Measurements from ENCODE around the gene HERPUD1.

DNA sequence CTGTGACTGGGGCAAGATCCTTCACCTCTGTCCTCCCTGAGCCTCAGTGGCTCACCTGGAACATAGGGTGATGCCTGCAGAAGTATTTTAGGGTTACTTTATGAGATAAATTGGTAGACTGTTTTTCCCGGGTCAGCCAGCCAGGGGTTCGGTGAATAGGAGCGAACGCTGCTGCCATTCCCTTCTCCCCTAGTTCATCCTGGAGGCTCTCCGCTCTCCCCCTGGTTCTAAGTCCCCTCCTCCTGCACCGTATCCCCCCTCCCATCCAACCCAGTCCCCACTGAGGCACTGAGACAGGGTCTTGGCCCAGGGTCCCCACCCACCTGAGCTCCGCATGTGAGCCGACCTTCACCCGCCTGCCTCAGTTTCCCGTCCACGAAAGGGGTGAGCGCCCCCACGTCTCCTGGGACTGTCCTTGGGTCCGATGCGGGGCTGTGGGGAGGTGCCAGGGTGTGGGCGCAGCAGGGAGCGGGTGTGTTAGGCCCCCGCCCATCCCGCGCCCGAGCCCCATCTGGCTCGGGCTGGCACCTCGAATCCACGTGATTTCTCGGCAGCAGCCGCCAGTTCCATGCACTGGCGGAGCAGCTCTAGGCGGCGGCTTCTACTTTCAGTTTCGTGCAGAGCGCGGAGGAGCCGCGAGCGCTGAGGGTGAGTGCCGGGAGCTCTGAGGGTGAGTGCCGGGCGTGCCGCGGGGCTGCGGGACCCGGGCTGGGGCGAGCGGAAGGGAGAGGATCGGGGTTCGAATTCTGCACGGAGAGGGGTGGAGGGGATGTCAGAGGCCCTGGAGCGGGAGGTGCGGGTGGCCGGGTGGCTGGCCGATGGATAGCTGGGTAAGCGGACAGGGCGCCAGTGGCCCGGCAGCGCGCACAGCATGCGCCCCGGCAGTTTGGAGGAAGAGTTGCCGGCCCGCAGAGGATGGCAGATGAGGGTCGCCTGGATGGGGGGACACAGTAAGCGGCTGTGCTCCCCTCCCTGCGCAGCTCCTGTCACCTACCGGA is 57.3 kb downstream of the HERPUD1 start, which contains the start of gene NLRC5:
- no peak for TF ChIP-seq GABPA (IDR thresholded peaks at IDR 0.05; ENCODE audit: low read depth)
- TF ChIP-seq, protein P1, sequence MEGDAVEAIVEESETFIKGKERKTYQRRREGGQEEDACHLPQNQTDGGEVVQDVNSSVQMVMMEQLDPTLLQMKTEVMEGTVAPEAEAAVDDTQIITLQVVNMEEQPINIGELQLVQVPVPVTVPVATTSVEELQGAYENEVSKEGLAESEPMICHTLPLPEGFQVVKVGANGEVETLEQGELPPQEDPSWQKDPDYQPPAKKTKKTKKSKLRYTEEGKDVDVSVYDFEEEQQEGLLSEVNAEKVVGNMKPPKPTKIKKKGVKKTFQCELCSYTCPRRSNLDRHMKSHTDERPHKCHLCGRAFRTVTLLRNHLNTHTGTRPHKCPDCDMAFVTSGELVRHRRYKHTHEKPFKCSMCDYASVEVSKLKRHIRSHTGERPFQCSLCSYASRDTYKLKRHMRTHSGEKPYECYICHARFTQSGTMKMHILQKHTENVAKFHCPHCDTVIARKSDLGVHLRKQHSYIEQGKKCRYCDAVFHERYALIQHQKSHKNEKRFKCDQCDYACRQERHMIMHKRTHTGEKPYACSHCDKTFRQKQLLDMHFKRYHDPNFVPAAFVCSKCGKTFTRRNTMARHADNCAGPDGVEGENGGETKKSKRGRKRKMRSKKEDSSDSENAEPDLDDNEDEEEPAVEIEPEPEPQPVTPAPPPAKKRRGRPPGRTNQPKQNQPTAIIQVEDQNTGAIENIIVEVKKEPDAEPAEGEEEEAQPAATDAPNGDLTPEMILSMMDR (IDR thresholded peaks at IDR 0.05; ENCODE audit: insufficient read depth, low read length), result no peak

Measured in HL-60 (cell line).